PC-3 (cell line): ENCODE results near the gene WDFY3. TPM values are rescaled to one million over a fixed set of nuclear protein-coding genes. Genes with fewer than 3 reads are reported as not detected.

Source experiments
- ATAC-seq: fragments of 200-7000 bp; cut with Tn5 transposase; 2 replicates; pipeline ENCODE4 v1.9.1; 2020; ENCODE audit warnings: mild to moderate bottlenecking, moderate library complexity
- BruUV-seq: library from RNA; stranded (reverse); fragments of 400-500 nt; replicated peaks from 2 replicates; lab custom pipeline; 2021; lab: Mats Ljungman, UMichigan
- CTCF ChIA-PET: fragments of 300-600 bp; sonication (Branson Sonifier 250); formaldehyde crosslinking; loops from one replicate; lab custom pipeline; 2022; ENCODE audit warnings: antibody characterized with exemption; lab: Charles Lee
- POLR2A ChIA-PET: fragments of 300-600 bp; sonication (Branson Sonifier 250); formaldehyde crosslinking; loops from one replicate; lab custom pipeline; 2022; ENCODE audit warnings: antibody characterized with exemption; ENCODE audit not compliant: unreplicated experiment; lab: Charles Lee
- DNase-seq: peaks from one replicate; pipeline ENCODE4 v3.0.0-alpha.2; 2015
- H2AFZ ChIP-seq: fragments of 300-600 bp; sonication (generic); 2 replicates; pipeline ENCODE4 v1.6.0; 2016; ENCODE audit warnings: antibody characterized with exemption, low read length
- H3F3A ChIP-seq: fragments of 300-600 bp; sonication (generic); one replicate; pipeline ENCODE4 v1.6.0; 2017; ENCODE audit warnings: antibody characterized with exemption, low read length, control low read depth, mild to moderate bottlenecking; ENCODE audit not compliant: unreplicated experiment
- H3K27ac ChIP-seq: fragments of 300-600 bp; sonication (generic); 2 replicates; pipeline ENCODE4 v1.5.1; 2016; ENCODE audit warnings: mild to moderate bottlenecking, low read length
- H3K27me3 ChIP-seq: fragments of 300-600 bp; sonication (generic); 2 replicates; pipeline ENCODE4 v1.6.1; 2016; ENCODE audit warnings: low read length, mixed read lengths
- H3K36me3 ChIP-seq: fragments of 300-600 bp; sonication (generic); 2 replicates; pipeline ENCODE4 v1.6.1; 2016; ENCODE audit warnings: low read depth, mixed run types, low read length, mixed read lengths
- H3K4me1 ChIP-seq: fragments of 300-600 bp; sonication (generic); 2 replicates; pipeline ENCODE4 v1.5.1; 2016; ENCODE audit warnings: low read length; ENCODE audit not compliant: insufficient read depth
- H3K4me2 ChIP-seq: fragments of 300-600 bp; sonication (generic); 2 replicates; pipeline ENCODE4 v1.6.0; 2016; ENCODE audit warnings: low read length
- H3K4me3 ChIP-seq: fragments of 300-600 bp; sonication (generic); 2 replicates; pipeline ENCODE4 v1.5.1; 2016; ENCODE audit warnings: mild to moderate bottlenecking, low read length, mixed read lengths
- H3K79me2 ChIP-seq: fragments of 300-600 bp; sonication (generic); 2 replicates; pipeline ENCODE4 v1.6.1; 2017; ENCODE audit warnings: low read length, mixed read lengths
- H3K9ac ChIP-seq: fragments of 300-600 bp; sonication (generic); 2 replicates; pipeline ENCODE4 v1.6.0; 2016; ENCODE audit warnings: mild to moderate bottlenecking, low read length
- H3K9me2 ChIP-seq: fragments of 300-600 bp; sonication (generic); replicated peaks from 2 replicates; pipeline ENCODE4 v1.6.1; 2016; ENCODE audit warnings: mixed run types, low read length, mixed read lengths
- H3K9me3 ChIP-seq: fragments of 300-600 bp; sonication (generic); 2 replicates; pipeline ENCODE4 v1.6.1; 2016; ENCODE audit warnings: low read length, mixed read lengths
- H4K20me1 ChIP-seq: fragments of 300-600 bp; sonication (generic); 2 replicates; pipeline ENCODE4 v1.6.1; 2016; ENCODE audit warnings: low read length, mixed read lengths
- CTCF ChIP-seq: fragments of 300-600 bp; sonication (generic); conservative IDR thresholded peaks from 2 replicates; pipeline ENCODE4 v1.5.1; 2017; ENCODE audit warnings: antibody characterized with exemption, low read depth, mild to moderate bottlenecking, low read length
- EZH2 ChIP-seq: fragments of 300-600 bp; sonication (generic); IDR thresholded peaks from one replicate; pipeline ENCODE4 v1.6.1; 2017; ENCODE audit warnings: antibody characterized with exemption, mild to moderate bottlenecking, low read length; ENCODE audit not compliant: unreplicated experiment
- EZH2phosphoT487 ChIP-seq: fragments of 300-600 bp; sonication (generic); IDR thresholded peaks from 2 replicates; pipeline ENCODE4 v1.6.1; 2018; ENCODE audit warnings: mild to moderate bottlenecking, antibody characterized with exemption, low read length, borderline replicate concordance
- intact Hi-C: fragments of 100-400 bp; cut with micrococcal nuclease; formaldehyde crosslinking; loops from 2 replicates; pipeline ENCODE4 v1.9.0; 2023
- total RNA-seq: library from RNA; depleted of rRNA; stranded (reverse); fragments of >200 nt; gene quantifications from 2 replicates; pipeline ENCODE4 v1.2.3, GENCODE V29; 2014

The WDFY3 gene
- total RNA-seq, 1 experiment from 2014 or later, result 23.1 TPM

GRCh38 chr4:84944947-84945346 lies 21.5 kb downstream of the WDFY3 start:
- no peak for ATAC-seq
- TF ChIP-seq EZH2phosphoT487 (no peak), CTCF (no peak), EZH2 (no peak)
- intact Hi-C loops, result no loop called here

GRCh38 chr4:84940960-84941359 lies 25.5 kb downstream of the WDFY3 start:
- peaks cover 19% of the 10 kb centered on the region for H3K4me1 ChIP-seq
- no peak overlapping the region for H3K9ac ChIP-seq
- no TSS peak for BruUV-seq
- H4K20me1 ChIP-seq, result no peaks in the 10 kb centered on the region
- H3K27me3 ChIP-seq, result no peaks in the 10 kb centered on the region
- DNase-seq (no peak), ATAC-seq (no peak)
- H3K9me3 ChIP-seq, result peaks cover 5% of the 10 kb centered on the region; the same call in 1 of the 2 replicates
- CTCF ChIA-PET, result no interaction called here
- H3F3A ChIP-seq, result no peaks in the 10 kb centered on the region
- H3K4me2 ChIP-seq, result no peak overlapping the region
- H3K4me3 ChIP-seq, result no peak overlapping the region
- no peaks in the 10 kb centered on the region for H3K9me2 ChIP-seq
- no peak for TF ChIP-seq EZH2phosphoT487
- TF ChIP-seq CTCF, result no peak
- no peak for TF ChIP-seq EZH2
- POLR2A ChIA-PET, result no interaction called here
- no peak overlapping the region for H2AFZ ChIP-seq
- H3K27ac ChIP-seq, result no peak overlapping the region
- intact Hi-C loops, result no loop called here
- H3K79me2 ChIP-seq, result peaks cover 75% of the 10 kb centered on the region
- peaks cover 7% of the 10 kb centered on the region; the same call in 1 of the 2 replicates for H3K36me3 ChIP-seq

More at GRCh38 chr4:84944947-84945346, 21.5 kb downstream of the WDFY3 start:
- H4K20me1 ChIP-seq, result 0 out of 2 replicates have a peak, but pooled peaks cover 8% of the 10 kb centered on the region
- ChIA-PET POLR2A (no interaction called here), CTCF (no interaction called here)
- BruUV-seq, result no TSS peak
- H3K4me3 ChIP-seq, result no peak overlapping the region
- H3K4me2 ChIP-seq, result no peak overlapping the region
- no peaks in the 10 kb centered on the region for H3K9me2 ChIP-seq
- peaks cover 5% of the 10 kb centered on the region; the same call in 1 of the 2 replicates for H3K9me3 ChIP-seq
- H3K27me3 ChIP-seq, result no peaks in the 10 kb centered on the region
- peaks cover 68% of the 10 kb centered on the region for H3K79me2 ChIP-seq
- H2AFZ ChIP-seq, result no peak overlapping the region
- H3K36me3 ChIP-seq, result peaks cover 7% of the 10 kb centered on the region; the same call in 1 of the 2 replicates
- no peak overlapping the region for H3K27ac ChIP-seq
- H3K9ac ChIP-seq, result no peak overlapping the region
- DNase-seq, result no peak
- H3K4me1 ChIP-seq, result no peaks in the 10 kb centered on the region
- no peaks in the 10 kb centered on the region for H3F3A ChIP-seq

GRCh38 chr4:84939113-84939512 lies 27.4 kb downstream of the WDFY3 start:
- POLR2A ChIA-PET, result no interaction called here

More at GRCh38 chr4:84939113-84939512, 27.4 kb downstream of the WDFY3 start:
- no peak for DNase-seq
- Histone ChIP-seq H3K36me3 (peaks cover 7% of the 10 kb centered on the region; the same call in 1 of the 2 replicates), H3K9ac (no peak overlapping the region), H3K27me3 (no peaks in the 10 kb centered on the region), H3K9me2 (no peaks in the 10 kb centered on the region), H3K27ac (no peak overlapping the region), H3F3A (no peaks in the 10 kb centered on the region), H3K4me2 (0 out of 2 replicates have a peak overlapping the region, but pooled peaks have one; percentile 63), H2AFZ (no peak overlapping the region), H4K20me1 (no peaks in the 10 kb centered on the region), H3K9me3 (peaks cover 5% of the 10 kb centered on the region; the same call in 1 of the 2 replicates), H3K4me3 (no peak overlapping the region), H3K79me2 (peaks cover 76% of the 10 kb centered on the region), H3K4me1 (peaks cover 19% of the 10 kb centered on the region)
- intact Hi-C loops, result no loop called here
- CTCF ChIA-PET, result no interaction called here
- no peak for TF ChIP-seq EZH2
- no peak for TF ChIP-seq EZH2phosphoT487
- TF ChIP-seq CTCF, result no peak
- no TSS peak for BruUV-seq
- no peak for ATAC-seq
